Inflammatory macrophage (primary cell): ENCODE results near the gene CSTA.
A peak's percentile ranks its signal among the peaks of the same experiment; 100 is the strongest.

Source experiments
- DNase-seq, 2 donors: peaks; one replicate each; pipeline ENCODE4 v3.0.0-alpha.2; 2020 to 2022
- total RNA-seq, 18 experiments: gene quantifications; one replicate each; lab custom pipeline; 2026; ENCODE audit warnings: mixed read lengths in 6 of 18, inconsistent platforms in 2 of 18; lab: John Stamatoyannopoulos, UW

CSTA gene
- 54.5 to 155 (median 105) reads per million in 18 experiments for total RNA-seq

- peak; percentile 67 to 87 for DNase-seq
These were observed at the start of gene CSTA for GRCh38 chr3:122324871-122325323. CSTA (plus strand) TSS chr3:122325248; CDS start chr3:122325293, 45 bp downstream.

GRCh38 chr3:122281891-122282290, 43.2 kb upstream of the CSTA start:
- no peak for DNase-seq

- no peak for DNase-seq
These were observed 41.1 kb upstream of the CSTA start for GRCh38 chr3:122283796-122284445.

GRCh38 chr3:122284486-122284885, 40.6 kb upstream of the CSTA start:
- DNase-seq, result no peak

- no peak for DNase-seq
These were observed 30.7 kb upstream of the CSTA start for GRCh38 chr3:122294359-122294758.

- peak; percentile 84 to 88 for DNase-seq
These were observed 29.6 kb upstream of the CSTA start for GRCh38 chr3:122295266-122296062.

- DNase-seq, result no peak
These were observed 26.8 kb upstream of the CSTA start for GRCh38 chr3:122298239-122298638.

GRCh38 chr3:122299215-122299614, 25.8 kb upstream of the CSTA start:
- DNase-seq, result no peak

GRCh38 chr3:122299872-122300460, 25.1 kb upstream of the CSTA start:
- peak; percentile 62 to 76 for DNase-seq

GRCh38 chr3:122301063-122301462, 24.0 kb upstream of the CSTA start:
- no peak for DNase-seq

- peak; percentile 26 to 37 for DNase-seq
These were observed 19.0 kb upstream of the CSTA start for GRCh38 chr3:122305818-122306621.

GRCh38 chr3:122306622-122306953, 18.5 kb upstream of the CSTA start:
- no peak for DNase-seq

- DNase-seq, result no peak
These were observed 17.9 kb upstream of the CSTA start for GRCh38 chr3:122307094-122307687.

- DNase-seq, result peak; percentile 24 to 57
These were observed 17.1 kb upstream of the CSTA start for GRCh38 chr3:122307976-122308375.

GRCh38 chr3:122310361-122310760, 14.7 kb upstream of the CSTA start:
- no peak for DNase-seq

GRCh38 chr3:122312826-122313225, 12.2 kb upstream of the CSTA start:
- DNase-seq, result no peak

- DNase-seq, result peak in 1 of 2 donors; percentile 10
These were observed 11.8 kb upstream of the CSTA start for GRCh38 chr3:122313281-122313680.

- peak; percentile 11 to 27 for DNase-seq
These were observed 10.7 kb upstream of the CSTA start for GRCh38 chr3:122314228-122314876.

- DNase-seq, result no peak
These were observed 9.4 kb upstream of the CSTA start for GRCh38 chr3:122315619-122316018.

- DNase-seq, result no peak
These were observed 8.7 kb upstream of the CSTA start for GRCh38 chr3:122316368-122316767.

- no peak for DNase-seq
These were observed 6.4 kb upstream of the CSTA start for GRCh38 chr3:122318620-122319019.
